Cardiac atrium fibroblast (primary cell): ENCODE measurements around the gene BICC1. TPM values are rescaled to one million over a fixed set of nuclear protein-coding genes. Genes with fewer than 3 reads are reported as not detected.

Experiments used
- total RNA-seq: library from RNA; depleted of rRNA; stranded (reverse); fragments of >200 nt; gene quantifications from 2 replicates; pipeline ENCODE4 v1.2.3, GENCODE V29; 2015

BICC1 gene
- 81.6 and 121 TPM in 2 replicates for total RNA-seq

GRCh38 chr10:58512491-58513187, at the start of gene BICC1:
BICC1 (plus strand) TSS chr10:58512872; CDS start chr10:58513144, 272 bp downstream.

Other genes starting within 250 kb of the BICC1 start
- gene IPMK, start 245.0 kb upstream of the BICC1 start, total RNA-seq: 6.9 and 7.9 TPM in 2 replicates
- 30.0 and 40.8 TPM in 2 replicates for gene CISD1, start 243.7 kb upstream of the BICC1 start, total RNA-seq
- 4.7 and 10.5 TPM in 2 replicates for gene UBE2D1, start 177.9 kb upstream of the BICC1 start, total RNA-seq
- gene TFAM, start 127.5 kb upstream of the BICC1 start, total RNA-seq: 8.6 and 10.3 TPM in 2 replicates